Endothelial cell of umbilical vein (primary cell): ENCODE measurements around the gene RAMP1. TPM values are rescaled to one million over a fixed set of nuclear protein-coding genes. Genes with fewer than 3 reads are reported as not detected.

Source experiments
- BruUV-seq: library from RNA; stranded (reverse); fragments of 400-500 nt; replicated peaks from 2 replicates; lab custom pipeline; 2021; lab: Mats Ljungman, UMichigan
- CTCF ChIA-PET: fragments of 300-600, 350-600 bp; sonication (Branson Sonifier 250); formaldehyde crosslinking; loops from one replicate; lab custom pipeline; 2021; ENCODE audit warnings: antibody characterized with exemption, inconsistent platforms; lab: Charles Lee
- POLR2A ChIA-PET: fragments of 300-600, 350-600 bp; sonication (Branson Sonifier 250); formaldehyde crosslinking; loops from one replicate; lab custom pipeline; 2021; ENCODE audit warnings: antibody characterized with exemption, inconsistent platforms; lab: Charles Lee
- DNase-seq: peaks from one replicate; pipeline ENCODE4 v3.0.0-alpha.2; 2011; ENCODE audit warnings: low read depth, low spot score
- FAIRE-seq: peaks from 2 replicates; lab custom pipeline; 2011; peaks lifted over from hg19 to GRCh38; lab: Jason Lieb, UNC
- H2AFZ ChIP-seq: 2 replicates; pipeline ENCODE4 v1.6.0; 2012; ENCODE audit warnings: low read depth, low read length, control low read depth, inconsistent platforms
- H3K27ac ChIP-seq: 2 replicates; pipeline ENCODE4 v1.5.1; 2011; ENCODE audit warnings: low read depth, mild to moderate bottlenecking, control low read depth, low read length, moderate library complexity; ENCODE audit not compliant: insufficient read depth
- H3K27me3 ChIP-seq, 2 experiments: 2 replicates each; pipeline versions ENCODE4 v1.6.0 to v1.6.1; 2011; ENCODE audit warnings: low read length in 2 of 2, mixed read lengths in 1 of 2; ENCODE audit not compliant: control insufficient read depth in 2 of 2, insufficient read depth in 2 of 2
- H3K36me3 ChIP-seq, 2 experiments: 2 replicates in 1 of 2; 3 replicates in 1 of 2; pipeline ENCODE4 v1.5.1; 2011; ENCODE audit warnings: low read length in 2 of 2, mild to moderate bottlenecking in 1 of 2, moderate library complexity in 1 of 2; ENCODE audit not compliant: control insufficient read depth in 2 of 2, insufficient read depth in 2 of 2; ENCODE audit errors: extremely low read depth in 1 of 2
- H3K4me1 ChIP-seq: 3 replicates; pipeline ENCODE4 v1.5.1; 2011; ENCODE audit warnings: mild to moderate bottlenecking, low read length; ENCODE audit not compliant: control insufficient read depth, insufficient read depth; ENCODE audit errors: extremely low read depth
- H3K4me2 ChIP-seq: 2 replicates; pipeline ENCODE4 v1.6.1; 2011; ENCODE audit warnings: low read length, control low read depth, mixed read lengths; ENCODE audit not compliant: insufficient read depth
- H3K4me3 ChIP-seq, 3 experiments: fragments of 200-600 bp in 1 of 3; sonication (generic), shearing (Covaris generic) in 1 of 3; replicated peaks in 1 of 3; 2 replicates each; pipeline ENCODE4 v1.5.1; 2011 to 2016; ENCODE audit warnings: control low read depth in 3 of 3, low read length in 3 of 3, mild to moderate bottlenecking in 2 of 3, inconsistent platforms in 1 of 3, low read depth in 1 of 3, moderate library complexity in 1 of 3; ENCODE audit not compliant: insufficient read depth in 1 of 3
- H3K79me2 ChIP-seq: 2 replicates; pipeline ENCODE4 v1.6.0; 2012; ENCODE audit warnings: low read length, inconsistent platforms; ENCODE audit not compliant: control insufficient read depth, insufficient read depth
- H3K9ac ChIP-seq: replicated peaks from 2 replicates; pipeline ENCODE3; 2011; ENCODE audit warnings: low read length, control low read depth; ENCODE audit not compliant: insufficient read depth; ENCODE audit errors: extremely low read depth
- H3K9me1 ChIP-seq: replicated peaks from 3 replicates; pipeline ENCODE4 v1.6.0; 2011; ENCODE audit warnings: mild to moderate bottlenecking, low read length; ENCODE audit not compliant: control insufficient read depth, insufficient read depth; ENCODE audit errors: extremely low read depth
- H3K9me3 ChIP-seq: replicated peaks from 2 replicates; pipeline ENCODE4 v1.5.1; 2012; ENCODE audit warnings: low read length, inconsistent platforms; ENCODE audit not compliant: control insufficient read depth, insufficient read depth
- H4K20me1 ChIP-seq: replicated peaks from 2 replicates; pipeline ENCODE3; 2011; ENCODE audit warnings: mild to moderate bottlenecking, low read length; ENCODE audit not compliant: control insufficient read depth, insufficient read depth; ENCODE audit errors: extremely low read depth
- EZH2 ChIP-seq: IDR thresholded peaks from 2 replicates; pipeline ENCODE4 v1.6.1; 2012; ENCODE audit warnings: borderline replicate concordance, low read depth, mild to moderate bottlenecking, moderate library complexity, low read length, inconsistent platforms; ENCODE audit not compliant: severe bottlenecking
- FOS ChIP-seq: IDR thresholded peaks from 2 replicates; pipeline ENCODE4 v1.6.1; 2011; ENCODE audit warnings: mild to moderate bottlenecking, low read length, moderate library complexity, borderline replicate concordance; ENCODE audit not compliant: insufficient read depth
- GATA2 ChIP-seq: IDR thresholded peaks from 2 replicates; pipeline ENCODE4 v1.7.0; 2011; ENCODE audit warnings: low read depth, mild to moderate bottlenecking, moderate library complexity, mixed read lengths, low read length; ENCODE audit not compliant: insufficient read length, insufficient read depth
- JUN ChIP-seq: IDR thresholded peaks from 2 replicates; pipeline ENCODE4 v1.6.1; 2011; ENCODE audit warnings: borderline replicate concordance, low read depth; ENCODE audit not compliant: insufficient read length, insufficient read depth
- MYC ChIP-seq: IDR thresholded peaks from one replicate; pipeline ENCODE4 v1.6.1; 2011; ENCODE audit warnings: mild to moderate bottlenecking, low read depth, low read length
- POLR2A ChIP-seq: IDR thresholded peaks from 2 replicates; pipeline ENCODE4 v1.6.1; 2012; ENCODE audit warnings: low read depth, mild to moderate bottlenecking, control low read depth, low read length
- POLR2AphosphoS5 ChIP-seq: IDR thresholded peaks from 2 replicates; pipeline ENCODE4 v1.6.1; 2012; ENCODE audit warnings: low read depth, mild to moderate bottlenecking, control low read depth, low read length, moderate library complexity; ENCODE audit not compliant: insufficient read depth
- dilution Hi-C: fragments of 300-500 bp; cut with MboI; formaldehyde crosslinking; loops from one replicate; pipeline ENCODE4 v1.15.0; 2019; ENCODE audit warnings: low sequenced_read_pairs; ENCODE audit not compliant: extremely low pct_ligation_motif_present
- intact Hi-C: fragments of 100-400 bp; cut with micrococcal nuclease; formaldehyde crosslinking; loops from one replicate; pipeline ENCODE4 v1.10.0; 2022
- polyA plus RNA-seq, 4 experiments: library from polyadenylated mRNA; depleted of rRNA in 3 of 4; stranded (reverse) in 3 of 4; unstranded in 1 of 4; fragments of >200 nt; gene quantifications; 2 replicates each; pipeline versions ENCODE4 v1.2.1 to v1.2.3, GENCODE V29; 2011 to 2012; ENCODE audit warnings: missing spikeins in 1 of 4
- total RNA-seq: library from RNA; stranded (reverse); gene quantifications from 2 replicates; pipeline ENCODE4 v1.2.3, GENCODE V29; 2021
- TF ChIP-seq, protein P1 (sequence below): IDR thresholded peaks from 2 replicates; pipeline ENCODE4 v1.6.1; 2011; ENCODE audit not compliant: insufficient read depth, insufficient read length
- TF ChIP-seq, protein P2 (sequence below), 2 donors: IDR thresholded peaks; 1 replicate in 1 of 2; 2 replicates in 1 of 2; pipeline ENCODE4 v1.5.1; 2011; ENCODE audit warnings: low read length in 2 of 2, mild to moderate bottlenecking in 2 of 2, moderate library complexity in 2 of 2, control low read depth in 1 of 2, inconsistent platforms in 1 of 2, low read depth in 1 of 2; ENCODE audit not compliant: insufficient read depth in 1 of 2; ENCODE audit errors: extremely low read depth in 1 of 2

The RAMP1 gene
- total and polyA plus RNA-seq, 2 donors (not counting 3 experiments of a cell fraction or from before 2014, with no cell fraction given), result 0.18 TPM; not detected in 1

DNA sequence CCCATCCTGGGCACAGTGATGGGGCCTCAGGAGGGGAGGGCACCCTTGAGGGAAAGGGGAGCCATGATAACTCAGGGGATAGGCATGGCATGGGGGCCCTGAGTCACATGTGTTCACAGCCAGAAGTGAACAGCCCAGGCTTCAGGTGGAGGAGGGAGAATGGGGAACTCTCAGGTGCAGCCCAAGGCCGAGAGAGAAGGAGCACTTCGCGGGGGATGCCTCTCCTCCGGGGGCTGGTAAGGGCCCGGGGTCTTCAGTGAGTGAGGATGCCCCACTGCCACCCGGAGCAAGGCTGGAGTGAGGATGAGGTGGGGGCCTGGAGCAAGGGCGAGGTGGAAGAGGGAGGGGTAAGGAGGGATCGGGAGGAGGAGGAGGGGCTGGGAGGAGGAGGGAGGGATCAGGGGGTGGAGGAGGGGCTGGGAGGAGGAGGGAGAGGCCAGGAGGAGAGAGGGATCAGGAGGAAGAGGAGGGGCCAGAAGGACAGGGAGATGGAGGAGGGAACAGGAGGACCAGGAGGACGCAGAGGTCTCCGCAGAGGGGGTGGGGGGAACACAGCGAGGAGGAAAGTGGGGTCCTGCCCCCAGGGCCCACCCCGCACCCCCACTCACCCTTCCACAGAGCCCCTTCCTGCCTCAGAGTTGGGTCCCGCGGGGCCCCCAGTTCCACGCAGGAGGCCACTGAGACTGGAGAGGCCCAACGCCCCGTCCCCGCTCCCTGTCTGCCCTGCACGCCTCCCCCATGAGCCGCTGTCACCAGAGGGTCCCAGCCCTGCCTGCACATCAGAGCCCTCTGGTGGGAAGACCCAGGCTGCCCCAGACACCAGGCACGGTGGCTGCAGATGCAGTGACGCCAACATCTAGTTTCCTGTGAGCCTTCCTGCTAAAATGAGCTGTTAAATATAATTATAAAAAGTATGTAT, 42.8 kb downstream of the RAMP1 start:
- Histone ChIP-seq H2AFZ (no peak overlapping the region), H3K27ac (no peak overlapping the region), H4K20me1 (no peaks in the 10 kb centered on the region), H3K36me3 (no peaks in the 10 kb centered on the region), H3K9me1 (no peaks in the 10 kb centered on the region), H3K9ac (no peak overlapping the region), H3K9me3 (no peaks in the 10 kb centered on the region), H3K79me2 (no peaks in the 10 kb centered on the region), H3K4me3 (no peak overlapping the region), H3K4me1 (no peaks in the 10 kb centered on the region), H3K4me2 (no peak overlapping the region), H3K27me3 (no peaks in the 10 kb centered on the region)
- FAIRE-seq (no peak), DNase-seq (no peak)
- POLR2A ChIA-PET, result no interaction called here
- CTCF ChIA-PET, result interaction anchor here (0.7 kb wide), 1 partner anchor 15 kb away, joined by 3 read pairs; no protein-coding TSS in a partner anchor
- no peak for TF ChIP-seq GATA2
- TF ChIP-seq FOS, result no peak
- TF ChIP-seq, protein P1, sequence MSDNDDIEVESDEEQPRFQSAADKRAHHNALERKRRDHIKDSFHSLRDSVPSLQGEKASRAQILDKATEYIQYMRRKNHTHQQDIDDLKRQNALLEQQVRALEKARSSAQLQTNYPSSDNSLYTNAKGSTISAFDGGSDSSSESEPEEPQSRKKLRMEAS, result no peak
- TF ChIP-seq MYC, result no peak
- TF ChIP-seq POLR2A, result no peak
- TF ChIP-seq, protein P2, sequence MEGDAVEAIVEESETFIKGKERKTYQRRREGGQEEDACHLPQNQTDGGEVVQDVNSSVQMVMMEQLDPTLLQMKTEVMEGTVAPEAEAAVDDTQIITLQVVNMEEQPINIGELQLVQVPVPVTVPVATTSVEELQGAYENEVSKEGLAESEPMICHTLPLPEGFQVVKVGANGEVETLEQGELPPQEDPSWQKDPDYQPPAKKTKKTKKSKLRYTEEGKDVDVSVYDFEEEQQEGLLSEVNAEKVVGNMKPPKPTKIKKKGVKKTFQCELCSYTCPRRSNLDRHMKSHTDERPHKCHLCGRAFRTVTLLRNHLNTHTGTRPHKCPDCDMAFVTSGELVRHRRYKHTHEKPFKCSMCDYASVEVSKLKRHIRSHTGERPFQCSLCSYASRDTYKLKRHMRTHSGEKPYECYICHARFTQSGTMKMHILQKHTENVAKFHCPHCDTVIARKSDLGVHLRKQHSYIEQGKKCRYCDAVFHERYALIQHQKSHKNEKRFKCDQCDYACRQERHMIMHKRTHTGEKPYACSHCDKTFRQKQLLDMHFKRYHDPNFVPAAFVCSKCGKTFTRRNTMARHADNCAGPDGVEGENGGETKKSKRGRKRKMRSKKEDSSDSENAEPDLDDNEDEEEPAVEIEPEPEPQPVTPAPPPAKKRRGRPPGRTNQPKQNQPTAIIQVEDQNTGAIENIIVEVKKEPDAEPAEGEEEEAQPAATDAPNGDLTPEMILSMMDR (IDR thresholded peaks at IDR 0.05; ENCODE audit: extremely low read depth in 1 of 2, insufficient read depth in 1 of 2, low read depth in 1 of 2, low read length in 2 of 2), result no peak
- TF ChIP-seq EZH2, result no peak
- no peak for TF ChIP-seq POLR2AphosphoS5
- TF ChIP-seq JUN, result no peak
- dilution Hi-C loops (no loop called here), intact Hi-C loops (no loop called here)
- no TSS peak for BruUV-seq
